OCI-LY7 (cell line): ENCODE measurements around the gene DCAF4. TPM values are rescaled to one million over a fixed set of nuclear protein-coding genes. Genes with fewer than 3 reads are reported as not detected.
A peak's percentile ranks its signal among the peaks of the same experiment; 100 is the strongest.

ENCODE experiments used
- BruUV-seq: library from RNA; stranded (reverse); fragments of 400-500 nt; replicated peaks from 2 replicates; lab custom pipeline; 2021; lab: Mats Ljungman, UMichigan
- CTCF ChIA-PET: fragments of 300-600 bp; sonication (Branson Sonifier 250); formaldehyde crosslinking; loops from one replicate; lab custom pipeline; 2022; ENCODE audit warnings: antibody characterized with exemption; ENCODE audit not compliant: unreplicated experiment; lab: Charles Lee
- POLR2A ChIA-PET: fragments of 300-600 bp; sonication (Branson Sonifier 250); formaldehyde crosslinking; loops from one replicate; lab custom pipeline; 2022; ENCODE audit warnings: antibody characterized with exemption; lab: Charles Lee
- DNase-seq: peaks from one replicate; pipeline ENCODE4 v3.0.0-alpha.2; 2015; ENCODE audit warnings: low spot score
- H2AFZ ChIP-seq: fragments of 200-600 bp; sonication (generic), shearing (Covaris generic); 2 replicates; pipeline ENCODE4 v1.6.1; 2014; ENCODE audit warnings: mild to moderate bottlenecking, antibody characterized with exemption, low read length, moderate library complexity
- H3K27ac ChIP-seq: fragments of 200-600 bp; sonication (generic); 2 replicates; pipeline ENCODE4 v1.5.1; 2014; ENCODE audit warnings: mixed run types, low read depth, mild to moderate bottlenecking, moderate library complexity, low read length, inconsistent platforms; ENCODE audit not compliant: poor library complexity, severe bottlenecking
- H3K36me3 ChIP-seq: fragments of 200-600 bp; sonication (generic); 2 replicates; pipeline ENCODE4 v1.6.1; 2014; ENCODE audit warnings: mild to moderate bottlenecking, antibody characterized with exemption, low read length, moderate library complexity, mixed read lengths; ENCODE audit not compliant: insufficient read depth
- H3K4me1 ChIP-seq: fragments of 200-600 bp; sonication (generic); 2 replicates; pipeline ENCODE4 v1.5.1; 2014; ENCODE audit warnings: mild to moderate bottlenecking, low read length; ENCODE audit not compliant: insufficient read depth, poor library complexity, severe bottlenecking
- H3K4me2 ChIP-seq: fragments of 200-600 bp; sonication (generic); 2 replicates; pipeline ENCODE4 v1.6.1; 2014; ENCODE audit warnings: mild to moderate bottlenecking, low read length
- H3K4me3 ChIP-seq: fragments of 200-600 bp; sonication (generic); 2 replicates; pipeline ENCODE4 v1.5.1; 2014; ENCODE audit warnings: mild to moderate bottlenecking, low read depth, low read length; ENCODE audit not compliant: poor library complexity, severe bottlenecking
- H3K79me2 ChIP-seq: fragments of 200-600 bp; sonication (generic); 2 replicates; pipeline ENCODE4 v1.6.1; 2016; ENCODE audit warnings: low read depth, mild to moderate bottlenecking, low read length, moderate library complexity, mixed read lengths; ENCODE audit not compliant: insufficient read depth
- H3K9me2 ChIP-seq: fragments of 200-600 bp; sonication (generic); 2 replicates; pipeline ENCODE4 v1.6.1; 2016; ENCODE audit warnings: mild to moderate bottlenecking, low read length, mixed read lengths; ENCODE audit not compliant: insufficient read depth
- H3K9me3 ChIP-seq: fragments of 200-600 bp; sonication (generic); 2 replicates; pipeline ENCODE4 v1.6.1; 2014; ENCODE audit warnings: mild to moderate bottlenecking, mixed run types, low read length, mixed read lengths
- H4K20me1 ChIP-seq: fragments of 200-600 bp; sonication (generic); 2 replicates; pipeline ENCODE4 v1.6.1; 2014; ENCODE audit warnings: mild to moderate bottlenecking, antibody characterized with exemption, low read length, moderate library complexity, mixed read lengths; ENCODE audit not compliant: insufficient read depth
- EZH2phosphoT487 ChIP-seq: fragments of 200-600 bp; sonication (generic); IDR thresholded peaks from 2 replicates; pipeline ENCODE4 v1.6.1; 2018; ENCODE audit warnings: low read depth, borderline replicate concordance, mild to moderate bottlenecking, mixed run types, antibody characterized with exemption, low read length, moderate library complexity, mixed read lengths
- intact Hi-C: fragments of 100-400 bp; cut with micrococcal nuclease; formaldehyde crosslinking; loops from one replicate; pipeline ENCODE4 v1.10.0; 2022; ENCODE audit not compliant: unreplicated experiment
- total RNA-seq, 2 experiments: library from RNA; depleted of rRNA in 1 of 2; stranded (reverse); fragments of >200 nt in 1 of 2; shearing (Covaris generic) in 1 of 2; gene quantifications; 2 replicates each; pipeline ENCODE4 v1.2.3, GENCODE V29; 2014 to 2022
- TF ChIP-seq, protein P1 (sequence below): fragments of 200-600 bp; sonication (generic); conservative IDR thresholded peaks from 2 replicates; pipeline ENCODE4 v1.5.1; 2014; ENCODE audit warnings: mild to moderate bottlenecking, antibody characterized with exemption, low read length, moderate library complexity, mixed read lengths

Gene DCAF4
- total RNA-seq, 2 experiments from 2014 or later: 31.1 to 48.8 TPM

DNA sequence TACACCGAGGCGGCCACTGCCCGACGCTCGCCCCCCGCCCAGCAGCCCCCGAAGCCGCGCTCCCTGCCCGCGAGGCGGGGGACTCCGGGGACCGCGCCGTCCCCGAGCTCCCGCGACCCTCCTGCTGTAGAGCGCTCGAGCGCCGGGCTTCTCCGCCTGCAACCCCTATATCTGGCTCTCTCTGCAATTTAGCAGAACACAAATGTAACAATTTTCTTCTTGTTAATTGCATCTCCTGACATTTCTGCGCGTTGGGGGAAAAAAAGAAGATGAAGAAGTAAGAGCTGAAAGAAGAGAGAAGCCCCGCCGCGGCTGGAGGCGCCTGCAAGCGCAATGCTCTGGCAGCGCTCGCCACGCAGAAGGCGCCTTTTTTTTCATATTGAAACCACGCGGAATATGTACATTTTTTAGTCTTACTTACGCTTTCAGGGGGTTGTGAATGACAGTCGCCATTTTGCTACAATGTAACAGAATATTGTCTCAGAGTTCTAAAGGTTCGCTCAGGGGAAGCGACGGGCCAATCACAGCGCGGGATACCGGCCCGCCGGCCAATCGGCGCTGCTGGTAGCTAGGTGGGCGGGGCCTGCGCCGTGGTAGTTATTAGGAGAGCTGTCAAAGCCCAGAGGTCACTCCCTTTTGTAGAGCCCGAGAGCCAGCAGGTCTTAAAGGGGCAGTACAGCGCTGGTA lies 32.5 kb upstream of the DCAF4 start, which contains the start of gene DPF3:
Gene DPF3, minus strand, starts transcription at position 466 of the 687 bp plus-strand sequence. Its CDS starts 13 bp downstream, at position 453.
- TF ChIP-seq, protein P1, sequence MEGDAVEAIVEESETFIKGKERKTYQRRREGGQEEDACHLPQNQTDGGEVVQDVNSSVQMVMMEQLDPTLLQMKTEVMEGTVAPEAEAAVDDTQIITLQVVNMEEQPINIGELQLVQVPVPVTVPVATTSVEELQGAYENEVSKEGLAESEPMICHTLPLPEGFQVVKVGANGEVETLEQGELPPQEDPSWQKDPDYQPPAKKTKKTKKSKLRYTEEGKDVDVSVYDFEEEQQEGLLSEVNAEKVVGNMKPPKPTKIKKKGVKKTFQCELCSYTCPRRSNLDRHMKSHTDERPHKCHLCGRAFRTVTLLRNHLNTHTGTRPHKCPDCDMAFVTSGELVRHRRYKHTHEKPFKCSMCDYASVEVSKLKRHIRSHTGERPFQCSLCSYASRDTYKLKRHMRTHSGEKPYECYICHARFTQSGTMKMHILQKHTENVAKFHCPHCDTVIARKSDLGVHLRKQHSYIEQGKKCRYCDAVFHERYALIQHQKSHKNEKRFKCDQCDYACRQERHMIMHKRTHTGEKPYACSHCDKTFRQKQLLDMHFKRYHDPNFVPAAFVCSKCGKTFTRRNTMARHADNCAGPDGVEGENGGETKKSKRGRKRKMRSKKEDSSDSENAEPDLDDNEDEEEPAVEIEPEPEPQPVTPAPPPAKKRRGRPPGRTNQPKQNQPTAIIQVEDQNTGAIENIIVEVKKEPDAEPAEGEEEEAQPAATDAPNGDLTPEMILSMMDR: no peak
- peak; percentile 90; the same call in 1 of the 2 replicates for TF ChIP-seq EZH2phosphoT487
- H3K4me2 ChIP-seq: peak within 1 kb of the TSS; percentile 86
- H3K36me3 ChIP-seq: no peaks in the 10 kb centered on the region
- H3K4me1 ChIP-seq: peaks cover 20% of the 10 kb centered on the region
- H3K4me3 ChIP-seq: peak within 1 kb of the TSS; percentile 73
- BruUV-seq: no TSS peak
- intact Hi-C loops: no loop called here
- no peak within 1 kb of the TSS for H3K27ac ChIP-seq
- ChIA-PET CTCF (interaction anchor here (1.0 to 1.2 kb wide), 2 partner anchors 10 to 379 kb away, joined by 3 read pairs; no protein-coding TSS in a partner anchor), POLR2A (interaction anchor here (0.6 to 0.9 kb wide), 3 partner anchors 23 to 382 kb away, joined by 3 to 4 read pairs (median 3); no protein-coding TSS in a partner anchor)
- no peaks in the 10 kb centered on the region for H3K9me3 ChIP-seq
- no peaks in the 10 kb centered on the region for H4K20me1 ChIP-seq
- H3K79me2 ChIP-seq: no peaks in the 10 kb centered on the region
- peak within 1 kb of the TSS; percentile 66 for H2AFZ ChIP-seq
- DNase-seq: peak; percentile 86
- H3K9me2 ChIP-seq: no peaks in the 10 kb centered on the region

DNA sequence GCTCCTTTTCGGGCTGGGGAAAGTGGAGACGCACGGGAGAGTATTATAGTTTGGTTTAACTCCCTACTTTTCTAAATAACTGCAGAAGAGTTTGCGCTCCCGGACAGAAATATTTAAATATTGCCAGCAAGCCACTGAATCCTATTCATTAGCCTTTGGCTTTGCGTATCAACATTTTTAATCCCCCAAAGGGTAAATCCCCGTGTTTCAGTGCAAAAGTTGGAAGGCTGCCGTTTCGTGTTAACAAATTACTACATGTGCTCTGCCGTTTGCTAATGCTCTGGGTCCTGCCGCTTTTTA lies 32.0 kb upstream of the DCAF4 start:
- Histone ChIP-seq H3K4me2 (peak overlapping the region; percentile 86), H3K9me2 (no peaks in the 10 kb centered on the region), H3K36me3 (no peaks in the 10 kb centered on the region), H3K4me3 (peak overlapping the region; percentile 73), H3K27ac (no peak overlapping the region), H3K79me2 (no peaks in the 10 kb centered on the region), H3K9me3 (no peaks in the 10 kb centered on the region), H4K20me1 (no peaks in the 10 kb centered on the region), H3K4me1 (peaks cover 20% of the 10 kb centered on the region), H2AFZ (peak overlapping the region; percentile 66)
- ChIA-PET POLR2A (interaction anchor here (0.6 to 0.9 kb wide), 3 partner anchors 23 to 383 kb away, joined by 3 to 4 read pairs (median 3); no protein-coding TSS in a partner anchor), CTCF (interaction anchor here (1.2 kb wide), 1 partner anchor 9 kb away, joined by 3 read pairs; no protein-coding TSS in a partner anchor)
- TF ChIP-seq, protein P1: no peak
- BruUV-seq: no TSS peak
- intact Hi-C loops: no loop called here
- DNase-seq: no peak
